DOHH2 (cell line): ENCODE measurements around the gene DEFB129.

Experiments used
- EZH2phosphoT487 ChIP-seq: fragments of 200-600 bp; sonication (generic); IDR thresholded peaks from 2 replicates; pipeline ENCODE4 v1.6.1; 2017; ENCODE audit warnings: borderline replicate concordance, mild to moderate bottlenecking, antibody characterized with exemption, low read length, moderate library complexity, mixed read lengths
- TF ChIP-seq, protein P1 (sequence below): fragments of 200-600 bp; sonication (generic); IDR thresholded peaks from one replicate; pipeline ENCODE4 v1.5.1; 2014; ENCODE audit warnings: antibody characterized with exemption, mild to moderate bottlenecking, low read depth, low read length; ENCODE audit not compliant: poor library complexity, severe bottlenecking

DNA sequence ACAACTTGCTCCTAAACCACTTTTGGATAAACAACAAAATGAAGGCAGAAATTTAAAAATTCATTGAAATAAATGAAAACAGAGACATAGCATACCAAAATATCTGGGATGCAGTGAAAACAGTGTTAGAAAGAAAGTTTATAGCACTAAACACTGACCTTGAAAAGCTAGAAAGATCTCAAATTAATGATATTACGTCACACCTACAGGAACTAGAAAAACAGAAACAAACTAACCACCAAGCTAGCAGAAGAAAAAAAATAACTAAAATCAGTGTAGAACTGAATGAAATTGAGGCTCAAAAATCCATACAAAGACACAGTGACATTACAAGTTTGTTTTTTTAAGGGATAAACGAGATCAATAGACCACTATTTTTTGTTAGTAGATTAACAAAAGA is 42.8 kb upstream of the DEFB129 start:
- TF ChIP-seq, protein P1, sequence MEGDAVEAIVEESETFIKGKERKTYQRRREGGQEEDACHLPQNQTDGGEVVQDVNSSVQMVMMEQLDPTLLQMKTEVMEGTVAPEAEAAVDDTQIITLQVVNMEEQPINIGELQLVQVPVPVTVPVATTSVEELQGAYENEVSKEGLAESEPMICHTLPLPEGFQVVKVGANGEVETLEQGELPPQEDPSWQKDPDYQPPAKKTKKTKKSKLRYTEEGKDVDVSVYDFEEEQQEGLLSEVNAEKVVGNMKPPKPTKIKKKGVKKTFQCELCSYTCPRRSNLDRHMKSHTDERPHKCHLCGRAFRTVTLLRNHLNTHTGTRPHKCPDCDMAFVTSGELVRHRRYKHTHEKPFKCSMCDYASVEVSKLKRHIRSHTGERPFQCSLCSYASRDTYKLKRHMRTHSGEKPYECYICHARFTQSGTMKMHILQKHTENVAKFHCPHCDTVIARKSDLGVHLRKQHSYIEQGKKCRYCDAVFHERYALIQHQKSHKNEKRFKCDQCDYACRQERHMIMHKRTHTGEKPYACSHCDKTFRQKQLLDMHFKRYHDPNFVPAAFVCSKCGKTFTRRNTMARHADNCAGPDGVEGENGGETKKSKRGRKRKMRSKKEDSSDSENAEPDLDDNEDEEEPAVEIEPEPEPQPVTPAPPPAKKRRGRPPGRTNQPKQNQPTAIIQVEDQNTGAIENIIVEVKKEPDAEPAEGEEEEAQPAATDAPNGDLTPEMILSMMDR = no peak
- TF ChIP-seq EZH2phosphoT487 = no peak
